Calu3 (cell line): ENCODE measurements around the gene CCBE1. TPM values are rescaled to one million over a fixed set of nuclear protein-coding genes. Genes with fewer than 3 reads are reported as not detected.

Experiments
- BruUV-seq: library from RNA; stranded (reverse); fragments of 400-500 nt; replicated peaks from 2 replicates; lab custom pipeline; 2021; lab: Mats Ljungman, UMichigan
- CTCF ChIA-PET: fragments of 300-600 bp; sonication (Branson Sonifier 250); formaldehyde crosslinking; loops from one replicate; lab custom pipeline; 2022; ENCODE audit warnings: antibody characterized with exemption; lab: Charles Lee
- DNase-seq: peaks from one replicate; pipeline ENCODE4 v3.0.0; 2022
- H3K27ac Mint-ChIP-seq: one replicate; pipeline ENCODE4 v1.8.0; 2022; ENCODE audit warnings: mixed read lengths; ENCODE audit not compliant: unreplicated experiment
- H3K27me3 Mint-ChIP-seq: one replicate; pipeline ENCODE4 v1.8.0; 2022; ENCODE audit warnings: mixed read lengths; ENCODE audit not compliant: unreplicated experiment
- H3K36me3 Mint-ChIP-seq: one replicate; pipeline ENCODE4 v1.8.0; 2022; ENCODE audit warnings: mild to moderate bottlenecking, moderate library complexity, mixed read lengths; ENCODE audit not compliant: insufficient read depth, unreplicated experiment
- H3K4me1 Mint-ChIP-seq: one replicate; pipeline ENCODE4 v1.8.0; 2022; ENCODE audit warnings: mild to moderate bottlenecking, low read depth, mixed read lengths; ENCODE audit not compliant: unreplicated experiment
- H3K4me3 Mint-ChIP-seq: one replicate; pipeline ENCODE4 v1.8.0; 2022; ENCODE audit warnings: mild to moderate bottlenecking, low read depth, moderate library complexity, mixed read lengths; ENCODE audit not compliant: unreplicated experiment
- H3K9me3 Mint-ChIP-seq: one replicate; pipeline ENCODE4 v1.8.0; 2022; ENCODE audit warnings: low read depth, mixed read lengths; ENCODE audit not compliant: unreplicated experiment
- CTCF ChIP-seq: fragments of 200-600 bp; IDR thresholded peaks from one replicate; pipeline ENCODE4 v1.8.0; 2022; ENCODE audit warnings: antibody characterized with exemption; ENCODE audit not compliant: unreplicated experiment
- intact Hi-C: fragments of 100-400 bp; cut with micrococcal nuclease; formaldehyde crosslinking; loops from one replicate; pipeline ENCODE4 v1.10.0; 2022; ENCODE audit not compliant: unreplicated experiment
- total RNA-seq: library from RNA; stranded (reverse); gene quantifications from 2 replicates; pipeline ENCODE4 v1.2.3, GENCODE V29; 2022

The CCBE1 gene
- total RNA-seq, 1 experiment from 2014 or later, result 0.12 TPM

- intact Hi-C loops, result no loop called here
- CTCF ChIA-PET, result no interaction called here
- no peaks in the 10 kb centered on the region for H3K4me1 Mint-ChIP-seq
- no peaks in the 10 kb centered on the region for H3K36me3 Mint-ChIP-seq
- no peak overlapping the region for H3K27ac Mint-ChIP-seq
- H3K27me3 Mint-ChIP-seq, result peaks cover 83% of the 10 kb centered on the region
- no peak overlapping the region for H3K4me3 Mint-ChIP-seq
- TF ChIP-seq CTCF, result no peak
- BruUV-seq, result no TSS peak
- DNase-seq, result no peak
- no peaks in the 10 kb centered on the region for H3K9me3 Mint-ChIP-seq
Measured at GRCh38 chr18:59576541-59577385, 120.5 kb downstream of the CCBE1 start.

GRCh38 chr18:59575995-59576394 lies 121.2 kb downstream of the CCBE1 start:
- H3K4me3 Mint-ChIP-seq, result no peak overlapping the region
- BruUV-seq, result no TSS peak
- no peak for TF ChIP-seq CTCF
- CTCF ChIA-PET, result no interaction called here
- DNase-seq, result no peak
- peaks cover 77% of the 10 kb centered on the region for H3K27me3 Mint-ChIP-seq
- H3K36me3 Mint-ChIP-seq, result no peaks in the 10 kb centered on the region
- no peaks in the 10 kb centered on the region for H3K9me3 Mint-ChIP-seq
- intact Hi-C loops, result no loop called here
- H3K27ac Mint-ChIP-seq, result no peak overlapping the region
- no peaks in the 10 kb centered on the region for H3K4me1 Mint-ChIP-seq

DNA sequence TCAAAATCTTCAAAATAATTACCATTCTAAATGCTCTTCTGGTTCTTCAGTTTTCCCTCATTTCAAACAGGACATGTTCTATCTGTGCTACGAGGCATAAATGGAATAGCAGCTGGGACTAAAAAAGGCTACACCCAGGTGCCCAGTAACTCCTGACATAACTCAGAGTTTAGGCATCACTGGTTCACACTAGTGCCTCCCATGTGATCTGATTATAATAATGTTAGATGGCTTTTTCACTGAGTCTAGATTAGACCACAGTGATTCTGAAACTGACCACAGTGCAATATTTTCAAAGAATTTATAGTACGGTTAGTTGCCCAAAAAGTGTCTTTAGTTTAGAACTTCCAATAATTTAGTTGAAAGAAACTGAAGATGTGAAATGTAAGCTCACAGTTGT lies 123.3 kb downstream of the CCBE1 start:
- no peak overlapping the region for H3K4me3 Mint-ChIP-seq
- CTCF ChIA-PET, result no interaction called here
- no peaks in the 10 kb centered on the region for H3K36me3 Mint-ChIP-seq
- intact Hi-C loops, result no loop called here
- H3K9me3 Mint-ChIP-seq, result no peaks in the 10 kb centered on the region
- DNase-seq, result no peak
- H3K4me1 Mint-ChIP-seq, result no peaks in the 10 kb centered on the region
- no peak overlapping the region for H3K27ac Mint-ChIP-seq
- BruUV-seq, result no TSS peak
- TF ChIP-seq CTCF, result no peak
- peaks cover 75% of the 10 kb centered on the region for H3K27me3 Mint-ChIP-seq

DNA sequence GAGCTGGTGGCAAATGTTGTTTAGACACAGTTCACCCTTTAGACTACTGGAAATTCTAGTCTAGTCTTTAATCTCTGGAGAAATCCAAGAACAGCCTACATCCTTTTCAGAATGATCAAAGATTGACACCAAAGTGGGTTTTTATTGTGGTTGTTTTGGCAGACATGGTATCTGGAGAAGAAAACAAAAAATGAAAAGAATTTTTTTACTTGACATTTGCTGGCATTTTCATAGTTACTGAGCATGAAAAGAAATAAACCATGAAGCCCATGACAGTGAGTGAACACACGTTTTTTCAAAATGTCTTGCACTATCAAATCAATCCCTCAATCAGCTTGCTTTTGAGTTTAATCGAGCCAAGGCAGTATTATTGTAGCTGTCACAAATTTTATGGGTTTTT lies 125.3 kb downstream of the CCBE1 start:
- intact Hi-C loops, result no loop called here
- BruUV-seq, result no TSS peak
- no peak overlapping the region for H3K4me3 Mint-ChIP-seq
- no peak overlapping the region for H3K27ac Mint-ChIP-seq
- no peaks in the 10 kb centered on the region for H3K4me1 Mint-ChIP-seq
- TF ChIP-seq CTCF, result no peak
- H3K36me3 Mint-ChIP-seq, result no peaks in the 10 kb centered on the region
- no peaks in the 10 kb centered on the region for H3K9me3 Mint-ChIP-seq
- no peak for DNase-seq
- H3K27me3 Mint-ChIP-seq, result peaks cover 75% of the 10 kb centered on the region
- CTCF ChIA-PET, result no interaction called here
